Hypothalamus (tissue), 51 donors: ENCODE results near the gene ELOVL1.
"Not testable (repeated sequence)": the region's sequence is repeated elsewhere in the genome, so short reads cannot be mapped to it uniquely, and the experiment has no call there.

ENCODE experiments used
- DNase-seq, 51 donors: peaks; one replicate each; lab custom pipeline; 2025; lab: John Stamatoyannopoulos, UW

Gene ELOVL1

DNA sequence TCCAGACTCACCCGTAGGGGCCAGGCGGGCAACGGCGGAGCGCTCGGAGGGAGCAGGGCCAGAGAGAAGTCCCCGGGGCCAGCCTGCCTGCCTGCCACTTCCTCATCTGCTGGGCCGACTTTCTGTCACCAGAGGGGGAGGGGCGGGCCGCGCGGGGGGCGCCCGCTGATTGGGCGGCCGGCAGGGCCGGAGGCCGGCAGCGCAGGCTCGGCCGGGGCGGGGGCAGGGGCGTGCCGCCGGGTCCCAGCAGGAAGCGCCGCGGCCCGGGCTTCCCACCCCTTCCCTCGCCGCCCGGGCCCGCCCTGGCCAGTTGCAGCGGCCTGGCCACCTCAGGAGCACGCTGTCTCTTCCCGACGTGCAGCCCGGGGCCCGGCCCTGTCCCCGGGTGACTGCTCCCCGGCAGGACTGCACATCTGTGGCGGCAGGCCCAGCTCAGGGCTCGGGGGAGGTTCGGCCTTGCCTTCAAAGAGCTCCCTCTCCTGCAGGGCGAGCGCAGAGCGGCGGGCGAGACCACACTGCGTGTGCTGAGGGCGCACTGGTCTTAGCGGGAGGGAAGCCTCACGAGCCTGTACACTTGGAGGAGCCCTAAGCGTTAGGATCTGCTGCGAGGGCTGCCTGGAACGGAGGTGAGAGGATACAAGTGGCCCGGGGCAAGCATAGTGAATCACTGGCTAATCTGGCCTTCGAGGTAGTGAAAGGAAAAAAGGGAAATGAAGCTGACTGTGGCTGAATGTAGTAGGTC lies at the start of gene ELOVL1:
Gene ELOVL1 (minus strand): TSS at position 108 of the 742 bp plus-strand sequence. CDS start 2,402 bp downstream, outside the sequence.
- peak; percentile 30 to 94 (median 84) for DNase-seq

DNA sequence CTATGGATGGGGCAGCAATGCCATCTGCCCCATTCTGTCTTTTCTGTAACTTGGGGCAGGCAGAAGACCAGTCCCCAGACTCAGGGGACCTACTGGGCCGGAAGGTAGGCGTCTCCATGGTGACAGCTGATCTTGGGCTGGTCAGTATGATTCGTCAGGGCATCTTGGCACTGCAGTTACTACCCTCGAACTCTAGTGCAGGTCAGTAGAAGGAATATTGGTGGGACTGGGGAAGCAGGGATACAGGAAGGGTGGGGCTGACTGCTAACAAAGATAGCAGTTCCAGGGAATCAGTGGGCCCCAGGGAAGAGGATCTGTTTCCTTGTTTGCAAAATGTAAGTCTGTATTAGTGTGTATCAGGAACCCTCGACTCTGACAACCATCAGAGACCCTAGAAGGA lies 48.1 kb upstream of the ELOVL1 start:
- DNase-seq: no peak

DNA sequence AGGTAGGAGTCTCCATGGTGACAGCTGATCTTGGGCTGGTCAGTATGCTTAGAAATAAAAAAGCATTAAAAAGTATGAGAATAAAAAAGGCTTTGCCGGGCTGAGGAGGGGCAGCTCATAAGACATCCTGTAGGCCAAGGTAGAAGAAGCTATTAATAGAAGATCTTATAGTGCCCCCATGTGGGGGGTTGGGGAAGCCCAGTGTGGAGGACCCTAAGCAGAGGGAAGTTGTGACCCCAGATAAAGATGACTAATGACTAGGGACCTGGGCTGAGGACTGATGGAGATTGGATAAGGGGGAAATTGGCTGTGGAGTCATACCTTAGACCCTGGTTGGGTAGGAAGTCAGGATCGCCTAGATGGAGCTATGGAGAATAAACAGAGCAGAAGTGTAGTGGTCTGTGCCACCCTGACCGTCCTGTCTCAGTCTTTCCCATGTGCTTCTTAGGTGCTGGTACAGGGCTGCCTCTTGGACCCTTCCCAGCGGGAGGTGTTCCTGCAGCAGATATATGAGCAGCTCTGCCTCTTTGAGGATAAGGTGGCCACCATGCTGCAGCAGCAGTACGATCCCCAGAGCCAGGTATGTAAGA lies 46.9 kb upstream of the ELOVL1 start:
- peak in 16 of 51 donors; percentile 1 to 43 (median 21) for DNase-seq

DNA sequence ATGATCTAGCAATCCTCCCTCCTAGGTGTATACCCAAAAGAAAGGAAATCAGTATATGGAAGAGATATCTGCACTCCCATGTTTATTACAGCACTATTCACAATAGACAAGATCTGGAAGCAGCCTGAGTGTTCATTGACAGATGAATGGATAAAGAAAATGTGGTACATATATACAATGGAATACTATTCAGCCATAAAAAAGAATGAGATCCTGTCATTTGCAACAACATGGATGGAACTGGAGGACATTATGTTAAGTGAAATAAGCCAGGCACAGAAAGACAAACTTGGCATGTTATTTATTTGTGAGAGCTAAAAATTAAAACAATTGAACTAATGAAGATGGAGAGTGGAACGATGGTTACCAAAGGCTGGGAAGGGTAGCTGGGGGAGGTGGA lies 45.6 kb upstream of the ELOVL1 start:
- not testable (repeated sequence) for DNase-seq

DNA sequence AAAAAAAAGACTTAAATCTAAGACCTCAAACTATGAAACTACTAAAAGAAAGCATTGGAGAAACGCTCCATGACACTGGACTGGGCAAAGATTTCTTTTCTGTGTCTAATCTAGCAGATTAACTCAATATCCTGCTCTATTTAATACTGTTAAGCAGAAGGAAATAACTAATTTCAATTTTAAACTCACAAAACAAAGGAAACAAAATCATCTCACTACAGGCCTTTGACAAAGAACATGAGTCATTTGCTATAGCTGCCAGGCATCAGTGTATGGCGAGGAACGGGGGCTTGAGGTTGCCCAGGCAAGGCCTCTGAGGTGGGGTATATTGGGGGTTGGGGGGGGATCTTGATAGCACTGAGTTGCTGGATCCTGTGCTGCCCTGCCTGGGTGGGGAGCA lies 42.8 kb upstream of the ELOVL1 start:
- DNase-seq: no peak

DNA sequence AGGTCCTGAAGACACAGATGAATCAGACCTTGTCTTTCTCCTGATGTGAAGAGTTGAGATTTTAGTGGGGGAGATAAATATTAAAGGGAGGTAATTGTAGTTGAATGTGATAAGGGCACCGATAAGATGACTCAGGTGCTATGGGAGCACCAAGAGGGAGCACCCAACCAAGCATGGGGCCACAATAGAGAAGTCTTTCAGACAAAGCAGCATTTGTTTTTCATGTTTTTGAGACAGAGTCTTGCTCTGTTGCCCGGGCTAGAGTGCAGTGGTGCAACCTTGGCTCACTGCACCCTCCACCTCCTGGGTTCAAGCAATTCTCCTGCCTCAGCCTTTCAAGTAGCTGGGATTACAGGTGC lies 38.0 kb upstream of the ELOVL1 start:
- no peak for DNase-seq

DNA sequence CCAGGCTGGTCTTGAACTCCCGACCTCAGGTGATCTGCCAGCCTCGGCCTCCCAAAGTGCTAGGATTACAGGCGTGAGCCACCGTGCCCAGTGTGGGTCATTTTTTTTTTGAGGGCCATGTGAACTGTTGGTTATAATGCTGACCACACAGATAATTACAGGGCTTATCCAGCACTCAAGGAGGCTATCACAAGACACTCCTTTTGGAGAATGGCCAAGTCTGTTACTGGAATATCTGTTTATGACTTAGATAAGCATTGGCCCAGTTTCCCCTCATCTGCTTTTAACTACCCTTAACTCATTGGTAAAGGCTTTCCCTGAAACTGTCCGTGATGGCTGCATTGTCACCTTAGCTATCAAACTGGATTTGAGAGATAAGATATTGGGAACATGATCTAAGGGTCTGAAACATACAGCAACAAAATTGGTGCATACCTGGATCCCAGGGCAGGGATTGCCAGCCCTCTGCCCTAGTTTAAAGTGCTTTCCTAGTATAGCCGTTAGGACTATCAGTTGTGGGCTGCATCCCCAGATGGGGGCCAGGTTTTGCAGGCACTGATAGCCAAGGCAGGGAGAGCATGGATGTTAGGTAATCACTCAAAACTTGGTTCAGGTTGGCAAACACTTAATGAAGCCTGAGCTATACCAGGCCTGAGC lies 37.5 kb upstream of the ELOVL1 start:
- DNase-seq: no peak

DNA sequence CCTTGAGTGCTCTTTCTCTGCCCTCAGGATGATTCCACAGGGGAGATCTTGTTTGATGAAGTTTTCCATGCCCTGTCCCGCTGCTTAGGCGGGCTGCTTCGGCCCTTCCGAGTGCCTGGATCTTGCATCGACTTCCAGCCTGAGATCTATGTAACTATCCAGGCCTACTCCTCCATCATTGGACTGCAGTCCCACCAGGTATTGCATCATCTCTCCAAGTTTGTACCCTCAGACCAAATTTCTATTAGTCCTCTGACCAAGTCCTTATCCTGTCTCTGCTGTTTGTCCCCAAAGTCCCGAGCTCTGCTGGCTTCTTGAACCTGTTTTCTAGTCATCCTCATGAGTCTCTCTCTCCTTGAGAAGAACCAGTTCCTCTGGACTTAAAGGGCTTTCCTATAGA lies 36.5 kb upstream of the ELOVL1 start:
- no peak for DNase-seq

DNA sequence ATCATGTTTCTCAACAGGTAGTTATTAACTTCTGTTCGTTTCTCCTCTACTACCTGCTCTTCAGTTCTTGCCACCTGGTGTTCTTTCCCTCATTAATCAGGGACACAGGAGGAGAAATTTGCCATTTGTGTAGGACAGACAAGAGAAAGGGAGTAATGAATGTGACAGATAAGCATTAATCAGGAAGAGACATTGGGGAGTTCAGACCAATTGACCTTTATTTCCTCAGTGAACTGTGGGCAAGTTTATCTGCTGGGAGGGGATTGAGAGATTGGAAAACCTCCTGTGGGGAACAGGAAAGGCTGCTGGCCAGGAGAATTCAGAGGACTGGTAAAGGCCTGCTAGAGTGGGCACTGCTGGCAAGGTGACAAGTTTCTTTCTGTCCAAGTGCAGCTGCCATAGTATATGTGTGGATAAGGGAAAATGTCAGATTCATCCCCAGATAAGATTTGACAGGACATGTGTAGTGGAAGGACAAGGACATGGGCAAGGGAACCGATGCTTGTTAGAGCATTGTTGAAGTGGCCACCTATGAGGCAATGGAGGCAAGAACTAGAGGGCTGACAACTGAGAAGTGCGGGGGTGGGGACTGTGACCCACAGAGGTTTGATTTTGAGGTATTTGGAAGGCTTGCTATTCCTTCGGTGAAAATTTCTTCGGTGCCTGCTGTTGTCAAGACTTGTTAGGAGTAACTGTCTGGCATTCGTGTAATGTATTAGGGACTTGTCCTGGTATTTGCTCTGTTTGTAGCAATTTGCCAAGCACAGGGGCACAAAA lies 34.5 kb upstream of the ELOVL1 start:
- no peak for DNase-seq

DNA sequence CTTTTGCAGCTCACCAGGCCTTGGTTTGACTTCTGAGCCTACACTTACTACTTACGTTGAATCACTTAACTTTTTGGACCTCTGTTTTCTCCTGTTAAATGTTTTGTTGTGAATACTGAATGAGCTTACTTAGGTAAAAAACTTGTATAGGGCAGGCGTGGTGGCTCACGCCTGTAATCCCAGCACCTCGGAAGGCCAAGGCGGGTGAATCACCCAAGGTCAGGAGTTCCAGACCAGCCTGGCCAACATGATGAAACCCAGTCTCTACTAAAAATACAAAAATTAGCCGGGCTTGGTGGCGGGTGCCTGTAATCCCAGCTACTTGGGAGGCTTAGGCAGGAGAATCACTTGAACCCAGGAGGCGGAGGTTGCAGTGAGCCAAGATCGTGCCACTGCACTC lies 32.6 kb upstream of the ELOVL1 start:
- not testable (repeated sequence) for DNase-seq

DNA sequence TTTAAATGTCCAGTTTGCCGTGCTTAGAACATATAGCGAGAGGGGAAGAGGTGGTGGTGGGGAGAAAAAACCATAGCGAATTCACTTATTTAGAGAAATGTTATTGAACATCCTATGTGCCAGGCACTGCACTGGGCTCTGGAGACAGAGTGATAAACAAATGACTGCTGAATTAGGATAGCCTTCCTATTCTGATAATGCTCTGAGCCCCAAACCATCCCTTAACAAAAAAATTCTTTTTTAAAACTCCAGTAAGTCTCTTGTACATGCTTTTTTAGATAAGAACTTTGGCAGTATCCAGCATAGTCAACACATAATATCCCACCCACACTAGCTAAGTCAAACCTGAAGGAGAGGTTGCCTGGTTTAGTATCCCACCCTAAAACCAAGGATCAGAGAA lies 30.4 kb upstream of the ELOVL1 start:
- DNase-seq: no peak

DNA sequence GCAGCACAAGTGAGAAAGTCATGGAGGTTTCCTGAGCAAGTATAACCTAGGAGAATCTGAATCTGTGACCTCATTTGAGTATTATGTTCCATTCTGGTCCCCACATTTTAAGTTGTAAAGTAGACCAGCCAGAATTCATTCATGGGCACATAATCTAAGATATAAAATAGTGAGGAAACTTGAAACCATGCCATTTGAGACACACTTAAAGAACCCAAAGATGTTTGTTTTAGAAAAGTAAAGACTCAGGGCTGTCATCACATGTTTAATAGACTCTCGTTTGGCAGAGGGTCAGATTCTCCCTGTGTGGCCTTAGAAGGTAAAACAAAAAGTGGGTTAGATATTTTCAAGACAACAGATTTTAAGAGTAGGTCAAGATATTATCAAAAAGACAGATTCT lies 28.2 kb upstream of the ELOVL1 start:
- DNase-seq: no peak

DNA sequence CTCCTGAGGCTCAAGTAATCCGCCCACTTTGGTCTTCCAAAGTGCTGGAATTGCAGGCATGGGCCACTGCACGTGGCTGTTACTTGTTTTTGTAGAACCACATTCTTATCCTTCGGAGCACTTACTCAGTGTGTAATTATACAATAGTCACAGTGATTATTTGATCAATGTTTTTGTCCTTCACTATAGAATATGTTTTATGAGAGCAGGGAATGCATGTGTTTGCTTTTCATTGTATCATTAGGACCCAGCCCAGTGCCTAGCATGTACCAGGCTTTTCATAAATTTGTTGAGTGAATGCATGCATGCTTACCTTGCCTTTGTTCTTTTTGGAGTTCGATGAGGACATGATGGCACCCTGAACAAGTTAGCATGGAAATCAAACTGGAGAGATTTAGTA lies 27.7 kb upstream of the ELOVL1 start:
- DNase-seq: no peak

DNA sequence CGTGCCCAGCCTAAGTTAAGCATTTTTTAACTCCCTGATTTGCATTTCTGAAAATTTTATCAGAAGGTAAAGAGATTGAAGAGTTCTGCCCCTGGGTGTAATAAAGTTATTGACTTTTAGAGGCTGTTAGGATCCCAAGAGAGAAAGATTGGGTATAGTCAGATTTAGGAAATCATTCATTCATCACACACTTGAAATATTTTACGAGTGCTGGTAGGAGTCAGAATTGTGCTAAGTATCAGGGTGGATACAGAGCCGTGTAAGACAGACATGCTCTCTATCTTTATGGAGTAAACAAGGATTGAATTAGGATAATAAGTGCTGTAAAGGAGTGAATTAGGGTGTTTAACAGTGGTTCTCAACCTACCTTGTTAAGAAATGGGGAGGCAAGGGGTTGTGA lies 24.9 kb upstream of the ELOVL1 start:
- no peak for DNase-seq

DNA sequence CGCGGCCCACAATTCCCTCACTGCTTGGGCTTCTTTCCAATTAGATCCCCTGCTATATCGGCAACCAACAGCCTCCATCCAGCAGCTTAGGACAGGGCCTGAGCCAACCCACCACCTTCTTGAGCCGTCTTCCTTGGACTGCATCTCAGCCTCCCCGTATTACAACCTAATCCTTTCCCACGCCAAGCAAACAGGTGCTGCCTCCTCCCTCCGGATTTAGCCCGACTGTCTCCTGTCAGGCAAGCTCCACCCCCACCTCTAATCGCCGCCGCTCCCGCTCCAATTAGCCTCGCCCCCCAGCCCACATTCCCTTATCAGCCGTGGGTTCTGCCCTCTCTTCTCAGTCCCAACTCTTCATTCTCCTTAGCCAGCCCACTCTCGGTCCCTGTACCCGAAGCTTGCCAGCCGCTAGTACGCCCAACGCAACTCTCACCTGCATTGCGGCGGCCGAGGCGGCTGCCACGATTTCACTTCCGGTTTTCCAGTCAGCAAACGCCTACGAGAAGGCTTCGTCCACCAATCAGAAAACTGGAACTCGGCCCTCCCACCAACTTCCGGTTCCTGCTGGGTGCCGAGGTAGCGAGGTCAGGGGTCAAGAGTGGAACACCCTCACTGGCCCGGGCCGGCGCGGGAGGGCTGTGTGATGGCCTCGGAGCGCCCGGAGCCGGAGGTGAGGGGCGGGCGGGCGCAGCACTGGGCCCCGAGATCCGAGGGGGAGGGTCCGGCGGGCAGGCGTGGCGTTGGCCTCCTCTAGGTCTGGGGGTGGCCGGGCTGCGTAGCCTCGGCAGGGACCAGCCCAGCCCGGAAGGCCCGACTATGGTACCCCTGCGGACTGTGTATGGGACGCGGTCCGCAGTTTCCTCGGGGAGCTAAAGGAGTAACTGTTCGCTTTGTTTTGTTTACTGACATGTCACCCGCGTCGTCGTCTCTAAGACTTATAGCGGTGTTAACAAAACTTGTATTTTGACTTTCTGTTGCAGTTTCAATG lies 21.8 kb upstream of the ELOVL1 start, which contains the start of the genes MED8 and SZT2:
Gene MED8 (minus strand): TSS at position 475 of the 988 bp plus-strand sequence. CDS start 36 bp downstream, at position 439.
Gene SZT2 (plus strand): TSS at position 574 of the 988 bp plus-strand sequence. CDS start 70 bp downstream, at position 644.
- DNase-seq: peak; percentile 66 to 98 (median 91)

DNA sequence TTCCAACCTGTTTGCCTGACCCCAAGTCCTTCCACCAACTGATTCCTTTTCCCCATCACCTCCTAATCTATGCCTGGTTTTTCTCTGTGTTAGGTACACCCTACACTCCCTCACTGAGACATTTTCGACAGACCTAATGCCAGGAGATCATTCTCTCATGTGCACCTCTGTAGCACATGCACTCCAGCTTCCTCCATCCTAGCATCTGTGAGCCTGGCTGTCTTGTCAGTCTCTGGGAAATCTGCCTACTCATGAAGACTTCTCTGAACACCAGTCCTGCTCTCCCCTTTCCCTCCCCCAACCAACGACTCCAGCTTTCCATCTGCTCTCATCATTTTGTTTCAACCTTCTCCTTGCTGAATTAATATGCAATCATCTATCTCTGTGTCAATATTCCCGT lies 20.8 kb upstream of the ELOVL1 start:
- DNase-seq: no peak

DNA sequence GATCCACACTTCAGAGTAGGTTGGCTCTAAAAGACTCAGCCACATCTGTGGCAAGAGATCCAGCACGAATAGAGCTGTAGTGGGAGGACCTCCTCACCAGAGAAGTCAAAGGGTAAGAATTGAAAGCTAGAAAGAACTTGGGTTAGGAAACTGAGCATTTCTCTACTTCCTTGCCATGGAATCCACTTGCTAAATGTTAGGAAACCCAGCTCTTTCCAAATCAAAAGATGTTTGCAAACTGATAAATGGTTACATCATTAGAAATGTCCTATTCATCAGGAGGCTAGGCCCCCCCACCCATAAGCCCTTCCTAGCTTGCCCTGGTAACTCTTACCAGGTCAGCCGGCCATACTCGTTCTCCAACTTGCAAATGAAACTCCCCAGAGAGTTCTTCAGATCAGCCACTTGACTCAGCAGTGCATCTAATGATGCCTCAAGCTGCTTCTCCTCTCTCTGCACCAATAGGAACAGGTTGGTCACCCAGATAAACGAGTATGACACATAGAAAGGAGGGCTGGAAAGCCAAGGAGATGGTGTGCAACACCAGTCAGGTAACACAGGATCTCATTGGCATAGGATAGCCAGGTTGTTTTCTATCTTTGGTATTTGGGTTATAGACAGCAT lies 20.3 kb upstream of the ELOVL1 start:
- DNase-seq: no peak

DNA sequence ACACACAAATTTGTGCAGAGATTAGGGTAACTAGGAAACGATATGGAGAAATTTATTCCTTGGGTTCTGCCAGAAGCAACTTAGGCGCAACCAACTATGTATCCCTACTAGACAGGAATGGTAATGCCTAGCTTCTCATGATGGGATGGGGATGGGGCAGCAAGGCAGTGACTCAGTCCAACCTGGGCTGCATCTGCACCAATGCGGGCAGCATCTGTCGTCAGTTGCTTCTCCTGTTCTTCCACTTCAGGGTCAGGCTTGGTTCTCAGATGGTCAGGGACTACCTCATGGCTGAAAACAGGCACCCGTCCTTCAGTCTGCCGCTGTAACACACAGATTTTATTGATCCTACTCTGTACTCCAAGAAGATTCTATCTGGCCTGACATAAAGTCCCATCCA lies 18.9 kb upstream of the ELOVL1 start:
- no peak for DNase-seq

DNA sequence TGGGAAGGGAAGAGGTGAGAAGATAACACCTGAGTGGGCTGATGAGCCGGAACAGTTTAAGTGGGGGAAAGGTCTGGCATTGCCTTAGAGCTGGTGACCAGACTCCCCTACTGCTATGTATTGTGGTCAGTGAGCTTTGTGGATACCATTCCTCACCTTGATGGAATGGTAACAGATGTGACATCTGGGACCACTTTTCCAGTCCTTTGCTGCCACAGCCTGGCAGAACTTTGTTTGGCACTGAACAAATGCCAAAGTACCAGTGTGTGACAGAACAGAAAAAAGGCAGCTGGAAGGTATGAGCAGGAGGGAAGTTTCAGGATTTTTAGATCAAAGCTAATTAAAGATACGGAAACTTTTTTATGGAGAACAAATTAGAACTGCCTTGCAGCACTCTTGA lies 15.6 kb upstream of the ELOVL1 start:
- peak in 30 of 51 donors; percentile 3 to 70 (median 27) for DNase-seq
